Suprapubic skin (tissue), 4 donors: ENCODE measurements around the gene RTEL1.

Experiments used
- EP300 ChIP-seq: sonication (generic); formaldehyde crosslinking; IDR thresholded peaks from one replicate; pipeline ENCODE4 v1.6.1; 2017; ENCODE audit warnings: antibody characterized with exemption
- POLR2A ChIP-seq, 2 donors: fragments of 450-650 bp; IDR thresholded peaks; one replicate each; pipeline ENCODE4 v1.6.1; 2017; ENCODE audit warnings: antibody characterized with exemption in 2 of 2, mild to moderate bottlenecking in 2 of 2, moderate library complexity in 2 of 2
- POLR2AphosphoS5 ChIP-seq, 3 donors: sonication (generic); formaldehyde crosslinking; IDR thresholded peaks; one replicate each; pipeline ENCODE4 v1.6.1; 2017; ENCODE audit warnings: antibody characterized with exemption in 3 of 3
- TF ChIP-seq, protein P1 (sequence below), 2 donors: fragments of 200-600 bp in 1 of 2; fragments of 450-650 bp in 1 of 2; sonication (generic) in 1 of 2; IDR thresholded peaks; one replicate each; pipeline ENCODE4 v1.5.1; 2016 to 2019; ENCODE audit warnings: antibody characterized with exemption in 2 of 2, mild to moderate bottlenecking in 1 of 2, moderate library complexity in 1 of 2

GRCh38 chr20:63745424-63745805 lies 87.3 kb downstream of the RTEL1 start:
- TF ChIP-seq, protein P1, sequence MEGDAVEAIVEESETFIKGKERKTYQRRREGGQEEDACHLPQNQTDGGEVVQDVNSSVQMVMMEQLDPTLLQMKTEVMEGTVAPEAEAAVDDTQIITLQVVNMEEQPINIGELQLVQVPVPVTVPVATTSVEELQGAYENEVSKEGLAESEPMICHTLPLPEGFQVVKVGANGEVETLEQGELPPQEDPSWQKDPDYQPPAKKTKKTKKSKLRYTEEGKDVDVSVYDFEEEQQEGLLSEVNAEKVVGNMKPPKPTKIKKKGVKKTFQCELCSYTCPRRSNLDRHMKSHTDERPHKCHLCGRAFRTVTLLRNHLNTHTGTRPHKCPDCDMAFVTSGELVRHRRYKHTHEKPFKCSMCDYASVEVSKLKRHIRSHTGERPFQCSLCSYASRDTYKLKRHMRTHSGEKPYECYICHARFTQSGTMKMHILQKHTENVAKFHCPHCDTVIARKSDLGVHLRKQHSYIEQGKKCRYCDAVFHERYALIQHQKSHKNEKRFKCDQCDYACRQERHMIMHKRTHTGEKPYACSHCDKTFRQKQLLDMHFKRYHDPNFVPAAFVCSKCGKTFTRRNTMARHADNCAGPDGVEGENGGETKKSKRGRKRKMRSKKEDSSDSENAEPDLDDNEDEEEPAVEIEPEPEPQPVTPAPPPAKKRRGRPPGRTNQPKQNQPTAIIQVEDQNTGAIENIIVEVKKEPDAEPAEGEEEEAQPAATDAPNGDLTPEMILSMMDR (IDR thresholded peaks at IDR 0.05) = no peak
- TF ChIP-seq POLR2A (IDR thresholded peaks at IDR 0.05) = no peak
- TF ChIP-seq POLR2AphosphoS5 (IDR thresholded peaks at IDR 0.05) = no peak
- no peak for TF ChIP-seq EP300
